PFSK-1 (cell line): Measurements from ENCODE around the gene GZF1.

Experiments used
- FOXP2 ChIP-seq: optimal IDR thresholded peaks from 2 replicates; pipeline ENCODE3; 2011; ENCODE audit warnings: borderline replicate concordance, control low read depth, inconsistent platforms; ENCODE audit not compliant: insufficient read depth; ENCODE audit errors: extremely low read length, extremely low read depth
- POLR2AphosphoS5 ChIP-seq: IDR thresholded peaks from 2 replicates; pipeline ENCODE4 v1.6.1; 2012; ENCODE audit warnings: low read depth, mild to moderate bottlenecking, control low read depth, low read length, moderate library complexity
- SIN3A ChIP-seq: IDR thresholded peaks from 2 replicates; pipeline ENCODE4 v1.6.1; 2012; ENCODE audit warnings: mild to moderate bottlenecking, low read length, moderate library complexity, borderline replicate concordance; ENCODE audit not compliant: insufficient read depth
- TAF1 ChIP-seq: IDR thresholded peaks from 2 replicates; pipeline ENCODE4 v1.6.1; 2012; ENCODE audit warnings: low read length, control low read depth, borderline replicate concordance; ENCODE audit not compliant: insufficient read depth
- TF ChIP-seq, protein P1 (sequence below), 2 experiments: IDR thresholded peaks; 2 replicates each; pipeline versions ENCODE4 v1.6.1 to v1.8.0; 2011 to 2012; ENCODE audit warnings: low read depth in 2 of 2, low read length in 2 of 2, control low read depth in 1 of 2, inconsistent platforms in 1 of 2, mild to moderate bottlenecking in 1 of 2, moderate library complexity in 1 of 2; ENCODE audit not compliant: insufficient read depth in 1 of 2

The GZF1 gene

GRCh38 chr20:23367770-23368169, 5.8 kb downstream of the GZF1 start:
- TF ChIP-seq FOXP2 (no peak), POLR2AphosphoS5 (no peak), SIN3A (no peak), TAF1 (no peak)
- TF ChIP-seq, protein P1, sequence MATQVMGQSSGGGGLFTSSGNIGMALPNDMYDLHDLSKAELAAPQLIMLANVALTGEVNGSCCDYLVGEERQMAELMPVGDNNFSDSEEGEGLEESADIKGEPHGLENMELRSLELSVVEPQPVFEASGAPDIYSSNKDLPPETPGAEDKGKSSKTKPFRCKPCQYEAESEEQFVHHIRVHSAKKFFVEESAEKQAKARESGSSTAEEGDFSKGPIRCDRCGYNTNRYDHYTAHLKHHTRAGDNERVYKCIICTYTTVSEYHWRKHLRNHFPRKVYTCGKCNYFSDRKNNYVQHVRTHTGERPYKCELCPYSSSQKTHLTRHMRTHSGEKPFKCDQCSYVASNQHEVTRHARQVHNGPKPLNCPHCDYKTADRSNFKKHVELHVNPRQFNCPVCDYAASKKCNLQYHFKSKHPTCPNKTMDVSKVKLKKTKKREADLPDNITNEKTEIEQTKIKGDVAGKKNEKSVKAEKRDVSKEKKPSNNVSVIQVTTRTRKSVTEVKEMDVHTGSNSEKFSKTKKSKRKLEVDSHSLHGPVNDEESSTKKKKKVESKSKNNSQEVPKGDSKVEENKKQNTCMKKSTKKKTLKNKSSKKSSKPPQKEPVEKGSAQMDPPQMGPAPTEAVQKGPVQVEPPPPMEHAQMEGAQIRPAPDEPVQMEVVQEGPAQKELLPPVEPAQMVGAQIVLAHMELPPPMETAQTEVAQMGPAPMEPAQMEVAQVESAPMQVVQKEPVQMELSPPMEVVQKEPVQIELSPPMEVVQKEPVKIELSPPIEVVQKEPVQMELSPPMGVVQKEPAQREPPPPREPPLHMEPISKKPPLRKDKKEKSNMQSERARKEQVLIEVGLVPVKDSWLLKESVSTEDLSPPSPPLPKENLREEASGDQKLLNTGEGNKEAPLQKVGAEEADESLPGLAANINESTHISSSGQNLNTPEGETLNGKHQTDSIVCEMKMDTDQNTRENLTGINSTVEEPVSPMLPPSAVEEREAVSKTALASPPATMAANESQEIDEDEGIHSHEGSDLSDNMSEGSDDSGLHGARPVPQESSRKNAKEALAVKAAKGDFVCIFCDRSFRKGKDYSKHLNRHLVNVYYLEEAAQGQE (IDR thresholded peaks at IDR 0.05; ENCODE audit: insufficient read depth in 1 of 2, low read depth in 2 of 2, low read length in 2 of 2): no peak

- no peak for TF ChIP-seq FOXP2
- TF ChIP-seq, protein P1 (IDR thresholded peaks at IDR 0.05; ENCODE audit: insufficient read depth in 1 of 2, low read depth in 2 of 2, low read length in 2 of 2): no peak
- TF ChIP-seq TAF1: no peak
- TF ChIP-seq SIN3A: no peak
- no peak for TF ChIP-seq POLR2AphosphoS5
These were observed 6.5 kb downstream of the GZF1 start for GRCh38 chr20:23368316-23369071.

GRCh38 chr20:23369072-23369823, 7.3 kb downstream of the GZF1 start:
- TF ChIP-seq FOXP2: no peak
- TF ChIP-seq TAF1: no peak
- no peak for TF ChIP-seq SIN3A
- TF ChIP-seq, protein P1 (IDR thresholded peaks at IDR 0.05; ENCODE audit: insufficient read depth in 1 of 2, low read depth in 2 of 2, low read length in 2 of 2): no peak
- TF ChIP-seq POLR2AphosphoS5: no peak

DNA sequence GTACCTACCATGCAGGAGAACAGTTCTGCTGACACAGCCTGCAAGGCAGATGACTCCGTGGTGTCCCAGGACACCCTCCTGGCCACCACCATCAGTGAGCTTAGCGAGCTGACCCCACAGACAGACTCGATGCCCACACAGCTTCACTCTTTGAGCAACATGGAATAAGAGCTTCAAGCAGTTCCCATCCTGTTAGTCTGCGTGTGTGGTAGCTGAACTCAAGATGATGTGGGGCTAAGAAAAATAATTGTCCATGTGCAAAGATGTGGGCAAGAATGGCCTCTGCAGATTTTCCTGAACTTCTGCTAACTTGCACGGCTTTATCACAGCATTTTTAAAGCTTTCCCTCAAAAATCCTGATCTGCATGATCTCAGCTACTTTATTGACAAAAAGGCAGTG, 8.3 kb downstream of the GZF1 start:
- TF ChIP-seq, protein P1 (IDR thresholded peaks at IDR 0.05; ENCODE audit: insufficient read depth in 1 of 2, low read depth in 2 of 2, low read length in 2 of 2): no peak
- TF ChIP-seq FOXP2 (no peak), POLR2AphosphoS5 (no peak; the same call in 1 of the 2 replicates), TAF1 (no peak), SIN3A (no peak)
